GM12874 (cell line): ENCODE results near the gene MBOAT2.

ENCODE experiments used
- TF ChIP-seq, protein P1 (sequence below): IDR thresholded peaks from 2 replicates; pipeline ENCODE4 v1.5.1; 2011; ENCODE audit warnings: low read depth, mild to moderate bottlenecking, control low read depth, low read length, moderate library complexity; ENCODE audit not compliant: insufficient read depth

Gene MBOAT2

DNA sequence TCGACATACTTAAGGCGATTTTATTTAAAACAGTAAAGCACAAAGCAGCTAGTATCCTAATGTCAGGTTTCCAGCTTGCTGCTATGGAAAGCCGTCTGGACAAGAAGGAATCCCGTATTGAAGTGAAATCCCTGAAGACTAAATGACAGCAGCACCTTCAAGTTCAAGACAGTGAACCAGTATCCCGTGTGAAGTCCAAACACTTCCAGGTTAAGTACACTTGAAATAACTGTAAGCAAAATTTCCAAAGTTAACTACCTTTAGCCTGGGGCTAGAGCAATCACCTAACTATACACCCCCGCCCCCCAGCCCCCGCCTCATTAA lies 1.2 kb downstream of the MBOAT2 start:
- TF ChIP-seq, protein P1, sequence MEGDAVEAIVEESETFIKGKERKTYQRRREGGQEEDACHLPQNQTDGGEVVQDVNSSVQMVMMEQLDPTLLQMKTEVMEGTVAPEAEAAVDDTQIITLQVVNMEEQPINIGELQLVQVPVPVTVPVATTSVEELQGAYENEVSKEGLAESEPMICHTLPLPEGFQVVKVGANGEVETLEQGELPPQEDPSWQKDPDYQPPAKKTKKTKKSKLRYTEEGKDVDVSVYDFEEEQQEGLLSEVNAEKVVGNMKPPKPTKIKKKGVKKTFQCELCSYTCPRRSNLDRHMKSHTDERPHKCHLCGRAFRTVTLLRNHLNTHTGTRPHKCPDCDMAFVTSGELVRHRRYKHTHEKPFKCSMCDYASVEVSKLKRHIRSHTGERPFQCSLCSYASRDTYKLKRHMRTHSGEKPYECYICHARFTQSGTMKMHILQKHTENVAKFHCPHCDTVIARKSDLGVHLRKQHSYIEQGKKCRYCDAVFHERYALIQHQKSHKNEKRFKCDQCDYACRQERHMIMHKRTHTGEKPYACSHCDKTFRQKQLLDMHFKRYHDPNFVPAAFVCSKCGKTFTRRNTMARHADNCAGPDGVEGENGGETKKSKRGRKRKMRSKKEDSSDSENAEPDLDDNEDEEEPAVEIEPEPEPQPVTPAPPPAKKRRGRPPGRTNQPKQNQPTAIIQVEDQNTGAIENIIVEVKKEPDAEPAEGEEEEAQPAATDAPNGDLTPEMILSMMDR, result no peak

DNA sequence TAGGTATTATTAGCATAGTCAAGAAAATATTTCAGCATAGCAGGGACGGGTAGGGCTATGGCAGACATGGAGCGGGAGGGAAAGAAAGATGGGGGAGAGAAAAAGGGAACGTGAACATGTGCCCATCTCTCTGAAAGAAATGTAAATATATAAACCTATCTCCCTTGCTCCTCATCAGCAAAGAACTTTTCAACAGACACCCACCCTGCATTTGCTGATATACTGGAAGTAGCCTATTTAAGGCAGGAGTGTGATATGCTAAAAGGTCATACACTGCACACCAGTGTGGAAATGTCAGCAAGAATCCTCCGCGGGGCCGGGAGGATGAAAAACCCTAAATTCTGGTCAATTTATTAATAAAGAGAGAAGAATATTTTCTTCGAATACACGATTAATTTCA lies 1.7 kb downstream of the MBOAT2 start:
- TF ChIP-seq, protein P1, result no peak

DNA sequence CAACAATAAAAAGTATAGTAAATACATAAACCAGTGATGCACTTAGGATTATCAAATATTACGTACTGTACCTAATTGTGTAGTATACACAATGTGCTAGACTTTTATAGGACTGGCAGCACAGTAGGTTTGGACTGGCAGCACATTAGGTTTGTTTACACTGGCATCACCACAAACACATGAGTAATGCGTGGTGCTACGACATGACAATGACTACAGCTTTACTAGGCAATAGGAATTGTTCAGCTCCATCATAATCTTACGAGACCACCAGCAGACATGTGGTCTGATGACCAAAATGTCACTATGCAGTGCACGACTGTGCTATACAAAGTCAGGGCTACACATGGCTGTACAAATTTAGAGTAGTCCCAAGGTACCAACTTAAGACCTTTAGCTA lies 2.3 kb downstream of the MBOAT2 start:
- TF ChIP-seq, protein P1, result no peak

DNA sequence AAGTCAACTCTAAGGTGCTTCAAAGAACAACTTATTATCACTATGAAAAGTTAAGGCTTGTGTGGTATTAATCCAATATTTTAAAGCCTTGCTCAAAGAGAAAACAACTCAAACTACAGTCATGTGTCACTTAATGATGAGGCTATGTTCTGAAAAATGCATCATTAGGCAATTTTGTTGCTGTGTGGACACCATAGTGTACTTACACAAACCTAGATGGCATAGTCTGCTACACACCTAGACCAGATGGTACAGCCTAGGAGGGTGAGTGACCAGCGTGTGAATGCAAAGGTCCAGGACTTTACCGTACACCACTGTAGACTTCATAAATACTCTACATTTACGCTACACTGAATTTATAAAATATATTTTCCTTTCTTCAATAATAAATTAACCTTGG lies 3.0 kb downstream of the MBOAT2 start:
- TF ChIP-seq, protein P1, result no peak

DNA sequence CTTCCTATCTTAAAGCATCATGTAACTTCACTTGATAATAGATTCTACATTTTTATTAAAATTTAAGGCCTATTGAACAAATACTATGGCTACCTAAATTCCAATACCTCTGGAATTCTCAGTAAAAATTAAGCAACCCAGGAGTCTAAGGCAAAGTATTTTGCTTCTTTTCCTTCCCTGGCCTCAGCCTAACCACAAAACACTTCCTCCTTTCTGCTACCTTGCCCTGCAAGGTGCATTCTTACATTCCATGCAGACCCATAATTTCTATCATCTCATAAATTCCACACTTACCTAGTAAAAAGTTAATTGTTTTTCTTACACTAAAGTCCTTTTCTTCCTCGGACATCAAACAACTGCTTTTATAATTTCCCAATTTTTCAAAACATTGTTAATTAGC lies 3.7 kb downstream of the MBOAT2 start:
- TF ChIP-seq, protein P1, result no peak

DNA sequence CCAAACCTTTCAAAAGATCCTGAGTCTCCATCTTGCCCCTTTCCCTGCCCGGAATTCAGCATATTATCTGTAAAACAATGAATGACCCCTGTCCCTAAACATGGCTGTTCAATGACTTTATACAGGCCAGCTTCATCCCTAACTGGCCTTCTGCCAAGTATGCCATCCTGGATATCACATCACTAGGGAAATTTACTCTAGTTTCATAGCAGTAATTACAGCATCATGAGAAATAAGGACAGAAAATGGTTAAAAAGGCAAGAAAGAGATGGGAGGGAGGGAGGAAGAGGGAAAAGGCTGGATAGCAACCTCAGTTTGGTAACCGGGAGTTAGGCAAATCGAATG lies 4.4 kb downstream of the MBOAT2 start:
- TF ChIP-seq, protein P1, result no peak

DNA sequence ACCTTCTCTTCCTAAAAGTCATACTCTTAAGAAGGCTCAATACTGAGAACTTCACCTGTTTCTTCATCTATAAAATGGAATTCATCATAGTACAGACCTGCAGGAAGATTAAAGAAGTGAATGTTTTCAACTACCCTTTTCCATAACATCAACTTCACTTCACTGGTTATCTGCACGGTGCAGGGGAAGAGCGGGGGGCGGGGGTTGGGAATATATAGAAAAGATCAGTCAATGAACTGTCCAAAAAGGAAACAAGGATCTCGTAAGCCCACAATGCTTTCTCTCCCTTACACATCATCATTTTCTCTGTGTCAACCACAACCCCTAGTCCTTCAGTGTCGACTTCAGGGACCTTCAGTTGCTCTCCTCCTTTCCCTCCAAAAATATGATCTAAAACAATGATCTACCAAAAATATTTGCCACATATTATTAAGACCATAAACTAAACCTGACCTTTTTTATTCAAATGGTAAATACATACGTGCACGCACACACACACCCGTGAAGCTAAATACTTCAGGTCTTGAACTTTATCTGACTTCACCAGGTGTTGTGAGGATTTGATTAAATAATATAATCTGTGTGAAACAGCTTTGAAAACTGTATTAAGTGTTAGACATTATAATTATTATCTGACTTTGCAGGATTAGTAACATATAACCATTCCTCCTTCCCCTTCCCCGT lies 4.9 kb downstream of the MBOAT2 start:
- TF ChIP-seq, protein P1, result no peak
